ENCODE measurements around the gene ZFAND4.
A peak's percentile ranks its signal among the peaks of the same experiment; 100 is the strongest.

- peak; percentile 85 for TF ChIP-seq POLR2A (IDR thresholded peaks at IDR 0.05; ENCODE audit: low read length)
- no peak for TF ChIP-seq GATA1 (IDR thresholded peaks at IDR 0.05; ENCODE audit: low read depth, low read length)
These were observed at the start of gene ZFAND4 for GRCh38 chr10:45672181-45673073.

Data from erythroblast (primary cell).